HG03175 (cell line): ENCODE data around the gene GMPR.
"Not testable (repeated sequence)": the region's sequence is repeated elsewhere in the genome, so short reads cannot be mapped to it uniquely, and the experiment has no call there.

ENCODE experiments used
- ATAC-seq: cut with Tn5 transposase; IDR thresholded peaks from one replicate; pipeline ENCODE4 v1.9.1; 2021; ENCODE audit warnings: mild to moderate bottlenecking, moderate library complexity; ENCODE audit not compliant: unreplicated experiment

The GMPR gene

DNA sequence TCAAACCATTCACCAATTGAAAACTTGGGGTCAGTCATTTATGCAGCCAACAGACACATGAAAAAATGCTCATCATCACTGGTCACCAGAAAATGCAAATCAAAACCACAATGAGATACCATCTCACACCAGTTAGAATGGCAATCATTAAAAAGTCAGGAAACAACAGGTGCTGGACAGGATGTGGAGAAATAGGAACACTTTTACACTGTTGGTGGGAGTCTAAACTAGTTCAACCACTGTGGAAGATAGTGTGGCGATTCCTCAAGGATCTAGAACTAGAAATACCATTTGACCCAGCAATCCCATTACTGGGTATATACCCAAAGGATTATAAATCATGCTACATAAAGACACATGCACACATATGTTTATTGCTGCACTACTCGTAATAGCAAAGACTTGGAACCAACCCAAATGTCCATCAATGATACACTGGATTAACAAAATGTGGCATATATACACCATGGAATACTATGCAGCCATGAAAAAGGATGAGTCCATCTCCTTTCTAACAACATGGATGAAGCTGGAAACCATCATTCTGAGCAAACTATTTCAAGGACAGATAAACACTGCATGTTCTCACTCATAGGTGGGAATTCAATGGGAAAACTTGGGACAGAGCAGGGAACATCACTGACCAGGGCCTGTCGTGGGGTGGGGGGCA lies 13.2 kb upstream of the GMPR start:
- ATAC-seq, result not testable (repeated sequence)

DNA sequence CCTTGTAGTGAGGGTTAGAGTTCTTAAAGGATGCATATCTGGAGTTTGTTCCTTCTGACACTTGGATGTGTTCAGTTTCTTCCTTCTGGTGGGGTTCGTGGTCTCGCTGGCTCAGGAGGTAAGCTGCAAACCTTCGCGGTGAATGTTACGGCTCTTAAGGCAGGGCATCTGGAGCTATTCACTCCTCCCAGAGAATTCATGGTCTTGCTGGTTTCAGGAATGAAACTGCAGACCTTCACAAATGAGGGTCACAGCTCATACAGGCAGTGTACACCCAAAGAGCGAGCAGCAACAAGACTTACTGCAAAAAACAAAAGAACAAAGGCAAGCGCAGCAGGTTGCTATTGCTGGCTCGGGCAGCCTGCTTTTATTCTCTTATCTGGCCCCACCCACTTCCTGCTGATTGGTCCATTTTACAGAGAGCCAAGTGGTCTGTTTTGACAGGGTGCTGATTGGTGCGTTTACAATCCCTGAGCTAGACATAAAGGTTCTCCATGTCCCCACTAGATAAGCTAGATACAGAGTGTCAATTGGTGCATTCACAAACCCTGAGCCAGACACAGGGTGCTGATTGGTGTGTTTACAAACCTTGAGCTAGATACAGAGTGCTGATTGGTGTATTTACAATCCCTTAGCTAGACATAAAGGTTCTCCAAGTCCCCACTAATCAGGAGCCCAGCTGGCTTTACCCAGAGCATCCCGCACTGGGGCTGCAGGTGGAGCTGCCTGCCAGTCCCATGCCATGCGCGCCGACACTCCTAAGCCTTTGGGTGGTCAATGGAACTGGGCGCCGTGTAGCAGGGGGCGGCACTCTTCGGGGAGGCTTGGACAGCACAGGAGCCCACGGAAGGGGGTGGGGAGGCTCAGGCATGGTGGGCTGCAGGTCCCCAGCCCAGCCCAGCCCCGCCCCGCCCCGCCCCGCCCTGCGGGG lies 12.0 kb upstream of the GMPR start:
- ATAC-seq, result not testable (repeated sequence)

DNA sequence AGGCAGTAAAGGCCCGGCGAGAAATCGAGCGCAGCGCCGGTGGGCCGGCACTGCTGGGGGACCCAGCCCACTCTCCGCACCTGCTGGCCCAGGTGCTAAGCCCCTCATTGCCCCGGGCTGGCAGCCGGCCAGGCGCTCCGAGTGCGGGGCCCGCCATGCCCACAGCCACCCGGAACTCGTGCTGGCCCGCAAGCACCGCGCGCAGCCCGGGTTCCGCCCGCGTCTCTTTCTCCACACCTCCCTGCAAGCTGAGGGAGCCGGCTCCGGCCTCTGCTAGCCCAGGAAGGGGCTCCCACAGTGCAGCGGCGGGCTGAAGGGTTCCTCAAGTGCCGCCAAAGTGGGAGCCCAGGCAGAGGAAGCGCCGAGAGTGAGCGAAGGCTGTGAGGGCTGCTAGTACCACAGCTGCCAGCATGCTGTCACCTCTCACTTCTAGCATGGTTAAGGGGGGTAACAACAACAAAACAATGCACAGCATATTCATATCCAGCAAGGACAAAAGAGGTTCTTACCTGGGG lies 11.3 kb upstream of the GMPR start:
- ATAC-seq, result no peak

DNA sequence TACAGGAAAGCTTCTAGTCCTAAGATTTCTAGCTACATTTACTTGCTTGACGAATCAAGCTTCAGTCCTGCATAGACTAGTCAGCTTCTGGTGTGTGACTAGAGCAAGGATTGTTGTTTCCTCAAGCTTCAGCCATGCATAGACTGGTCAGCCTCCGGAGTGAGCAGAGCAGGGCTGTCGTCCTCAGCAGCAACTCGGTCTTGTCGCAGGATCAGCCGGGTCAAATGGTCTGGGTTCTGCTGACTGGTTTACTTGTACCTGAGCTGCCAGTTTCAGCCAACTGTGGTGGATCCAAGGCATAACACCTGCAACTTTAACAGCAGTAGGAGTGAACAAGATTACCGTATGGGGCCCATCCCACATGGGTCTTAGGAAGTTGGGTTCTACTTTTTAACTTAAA lies 10.8 kb upstream of the GMPR start:
- no peak for ATAC-seq

GRCh38 chr6:16228043-16228442 lies 10.3 kb upstream of the GMPR start:
- no peak for ATAC-seq

GRCh38 chr6:16228709-16229665 lies 9.4 kb upstream of the GMPR start:
- no peak for ATAC-seq

GRCh38 chr6:16229700-16230099 lies 8.7 kb upstream of the GMPR start:
- ATAC-seq, result no peak

DNA sequence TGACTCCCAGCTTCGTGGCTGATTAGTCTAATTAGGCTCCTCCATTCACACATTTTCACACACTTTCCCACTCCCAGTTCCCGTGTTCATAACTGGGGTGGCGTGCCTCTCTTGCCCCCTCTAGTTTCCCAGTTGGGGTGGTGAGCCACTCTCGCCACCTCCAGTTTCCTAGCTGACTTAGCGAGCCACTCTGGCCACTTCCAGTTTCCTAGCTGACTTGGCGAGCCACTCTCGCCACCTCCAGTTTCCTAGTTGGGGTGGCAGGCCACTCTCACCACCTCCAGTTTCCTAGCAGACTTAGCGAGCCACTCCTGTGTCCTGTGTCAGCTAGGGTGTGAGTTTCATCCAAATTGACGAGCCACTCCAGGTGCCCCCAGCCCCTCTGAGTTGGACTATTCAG lies 7.4 kb upstream of the GMPR start:
- ATAC-seq, result no peak

DNA sequence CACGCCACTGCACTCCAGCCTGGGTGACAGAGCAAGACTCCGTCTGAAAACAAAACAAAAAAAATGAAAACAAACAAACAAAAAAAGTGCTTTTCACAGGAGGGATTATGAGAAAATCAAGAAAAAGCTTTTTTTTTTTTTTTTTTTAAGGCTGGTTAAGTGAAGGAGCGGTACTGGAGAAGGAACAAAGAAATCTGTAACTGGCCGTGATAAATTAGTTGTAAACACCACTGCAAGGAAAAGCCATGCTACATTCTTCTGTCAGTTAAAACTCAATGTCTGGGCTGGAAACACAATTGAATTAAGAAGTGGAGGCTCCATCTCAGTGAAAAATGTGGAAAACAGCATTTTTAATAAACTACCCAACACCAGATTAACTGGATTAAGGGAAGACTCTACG lies 6.3 kb upstream of the GMPR start:
- ATAC-seq, result no peak

DNA sequence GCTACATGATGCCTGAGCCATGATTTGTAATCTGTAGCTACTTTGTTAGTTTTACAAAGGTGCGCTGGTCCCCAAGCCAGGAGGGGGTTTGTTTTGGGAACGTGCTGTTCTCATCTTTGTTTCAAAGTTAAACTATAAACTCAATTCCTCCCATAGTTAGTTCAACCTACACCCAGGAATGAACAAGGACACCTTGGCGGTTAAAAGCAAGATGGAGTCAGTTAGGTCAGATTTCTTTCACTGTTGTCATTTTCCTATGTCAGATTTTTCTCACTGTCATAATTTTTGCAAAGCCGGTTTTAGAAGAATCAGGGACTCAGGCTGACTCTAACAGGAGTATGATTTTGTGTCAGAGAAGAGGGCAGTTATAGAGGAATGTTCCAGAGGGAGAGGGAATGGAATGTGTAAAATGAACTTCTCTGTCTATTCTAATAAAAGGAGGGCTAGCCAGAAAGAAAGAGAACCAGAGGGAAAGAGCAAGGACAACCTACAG lies 2.3 kb upstream of the GMPR start:
- ATAC-seq, result no peak

DNA sequence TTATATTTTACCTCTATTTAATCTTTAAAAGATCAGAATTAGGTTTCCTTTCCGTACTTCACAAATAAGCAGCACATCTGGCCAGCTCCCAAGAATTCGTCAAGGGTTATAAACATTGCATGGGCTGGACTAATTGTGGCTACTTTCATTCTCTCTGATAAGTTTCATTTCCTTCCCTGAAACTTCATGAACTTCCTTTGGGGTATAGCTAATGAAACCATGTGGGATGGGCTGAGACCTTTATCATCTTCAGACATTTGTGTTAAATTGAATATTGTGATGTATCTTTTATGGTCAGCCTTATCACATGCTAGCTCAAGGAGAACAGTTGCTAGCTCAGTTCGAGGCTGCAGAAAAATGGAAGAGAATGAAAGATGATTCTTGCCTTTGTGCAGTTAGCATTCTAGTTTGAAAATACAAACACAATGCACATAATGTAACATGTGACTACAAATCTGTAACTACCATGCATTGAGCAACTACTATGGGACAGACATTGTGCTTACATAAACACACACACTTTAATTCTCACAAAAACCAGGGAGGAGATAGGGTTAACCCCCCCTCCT lies 1.7 kb upstream of the GMPR start:
- ATAC-seq, result peak; percentile 59

DNA sequence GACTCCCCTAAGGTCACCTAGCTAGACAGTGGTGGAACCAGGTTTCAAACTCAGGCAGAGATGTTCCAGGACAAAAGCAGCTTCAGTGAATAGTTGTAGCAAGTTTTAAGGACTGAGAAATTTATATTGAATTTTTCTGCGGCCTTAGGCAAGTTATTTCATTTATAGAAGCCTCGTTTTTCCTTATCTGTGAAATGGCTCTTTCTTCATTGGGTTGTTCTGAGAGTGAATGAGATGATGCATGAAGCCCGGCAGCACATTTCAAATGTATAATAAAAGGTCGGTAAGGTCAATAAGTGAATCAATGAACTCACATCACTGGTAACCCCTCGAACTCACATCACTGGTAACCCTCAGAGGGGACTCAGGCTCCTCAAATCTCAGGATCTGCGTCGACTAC lies 1.1 kb upstream of the GMPR start:
- no peak for ATAC-seq

DNA sequence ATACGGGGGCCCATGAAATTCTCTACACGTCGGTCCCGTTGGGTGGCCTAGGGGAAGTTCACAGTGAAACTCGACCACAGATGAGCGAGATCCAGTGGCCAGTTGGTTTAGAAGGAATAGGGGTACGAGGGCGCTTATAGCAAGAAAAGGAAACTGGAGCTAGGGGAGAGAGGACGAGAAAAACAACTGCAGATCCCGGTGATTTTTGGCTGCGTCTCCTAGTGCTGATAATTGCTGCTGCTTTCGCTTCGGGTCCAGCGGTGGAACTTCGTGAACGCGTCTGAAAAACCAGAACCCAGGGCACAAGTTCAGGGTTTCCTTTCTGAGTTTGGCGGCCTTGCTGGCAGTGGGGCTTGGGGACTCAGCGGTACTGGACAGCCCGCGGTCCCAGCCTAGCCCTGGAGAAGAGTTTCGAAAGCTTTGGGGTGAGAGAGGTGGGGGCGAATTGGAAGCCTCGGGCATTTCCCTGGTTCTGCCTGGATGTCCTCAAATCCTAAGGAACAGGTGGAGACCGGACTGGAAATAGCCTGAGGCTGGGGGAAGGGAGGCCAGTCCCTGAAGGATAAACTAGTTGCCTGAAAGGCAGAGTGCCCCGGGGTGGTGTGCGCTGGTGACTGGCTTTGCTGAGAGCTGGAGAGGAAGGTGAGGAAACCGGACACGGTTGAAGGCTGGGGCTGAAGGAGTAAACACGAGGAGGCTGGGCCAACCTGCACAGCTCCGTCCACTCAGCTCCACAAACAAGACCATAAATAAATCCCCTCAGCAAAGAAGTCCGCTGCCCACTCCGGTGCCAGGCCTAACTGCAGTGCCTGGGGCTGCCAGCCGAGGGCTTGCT lies 793 bp downstream of the GMPR start:
- ATAC-seq, result peak; percentile 3

DNA sequence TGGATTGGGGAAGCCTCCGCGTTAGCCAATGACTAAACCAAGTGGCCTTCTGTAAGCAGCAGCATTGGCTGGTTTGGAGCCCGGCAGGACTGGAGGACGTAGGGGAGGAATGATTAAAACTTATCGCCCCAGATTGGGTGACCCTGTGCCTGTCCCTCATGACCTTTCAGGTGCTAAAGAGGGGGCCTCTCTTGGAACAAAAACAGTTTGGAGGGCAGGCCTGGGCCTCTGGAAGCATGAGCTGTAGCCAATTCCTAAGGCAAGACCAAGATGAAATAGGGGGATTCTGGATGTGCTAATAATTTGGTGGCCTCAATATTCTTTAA lies 1.4 kb downstream of the GMPR start:
- no peak for ATAC-seq

DNA sequence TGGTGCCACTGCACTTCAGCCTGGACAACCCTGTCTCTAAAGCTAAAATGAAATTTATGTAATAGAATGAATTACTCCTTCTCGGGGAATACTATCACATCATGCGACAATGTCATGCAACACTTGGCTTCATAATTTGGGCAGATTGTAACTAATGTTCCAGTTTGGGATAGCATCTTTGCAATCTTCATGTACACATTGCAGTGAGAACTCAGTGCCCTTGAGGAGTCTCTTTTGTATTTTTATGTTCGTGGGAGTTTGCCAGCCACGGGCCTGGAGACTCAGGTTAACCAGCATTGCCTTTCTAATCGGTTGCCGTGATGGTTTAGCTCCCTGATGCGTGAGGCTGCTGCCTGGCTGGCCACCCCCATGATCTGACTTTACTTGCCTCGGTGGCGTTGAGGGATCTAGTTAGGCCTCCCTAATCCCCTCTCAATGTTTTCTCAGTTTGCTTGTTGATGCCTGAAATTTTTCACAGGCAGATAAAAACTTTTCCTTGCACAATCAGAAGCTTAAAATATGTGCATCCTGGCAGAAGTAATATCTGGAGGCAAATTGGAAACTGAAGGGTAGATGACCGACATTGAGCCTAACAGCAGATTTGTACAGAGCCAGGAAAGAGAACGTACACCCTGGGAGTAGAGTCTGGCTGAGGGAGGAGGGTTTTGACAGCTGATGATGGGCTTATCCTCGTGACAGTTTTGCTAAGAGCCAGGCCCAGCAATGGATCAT lies 2.4 kb downstream of the GMPR start:
- ATAC-seq, result no peak

- no peak for ATAC-seq
These were observed 2.9 kb downstream of the GMPR start for GRCh38 chr6:16241321-16241689.

DNA sequence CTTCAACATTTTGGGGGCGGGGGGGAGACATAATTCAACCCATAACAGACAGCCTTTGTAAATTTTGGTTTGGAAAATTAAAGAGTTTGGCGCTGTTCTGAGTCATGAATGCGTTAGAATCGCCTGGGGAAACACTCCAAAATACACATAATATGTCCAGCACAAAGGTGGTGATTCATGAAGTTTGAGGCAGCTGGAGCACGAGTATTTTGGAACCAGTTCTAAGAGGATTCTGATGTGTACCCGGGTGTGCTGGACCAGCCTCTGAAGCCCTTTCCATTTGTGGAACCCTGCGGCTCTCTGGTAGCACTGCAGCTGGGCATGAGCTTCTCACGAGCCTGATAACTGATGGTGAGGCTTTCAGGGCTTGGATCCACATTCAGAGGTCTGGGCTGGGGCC lies 4.7 kb downstream of the GMPR start:
- no peak for ATAC-seq

- no peak for ATAC-seq
These were observed 5.3 kb downstream of the GMPR start for GRCh38 chr6:16243664-16244063.

GRCh38 chr6:16244446-16244845 lies 6.1 kb downstream of the GMPR start:
- no peak for ATAC-seq
